ENCODE results near the gene ADAM22.

DNA sequence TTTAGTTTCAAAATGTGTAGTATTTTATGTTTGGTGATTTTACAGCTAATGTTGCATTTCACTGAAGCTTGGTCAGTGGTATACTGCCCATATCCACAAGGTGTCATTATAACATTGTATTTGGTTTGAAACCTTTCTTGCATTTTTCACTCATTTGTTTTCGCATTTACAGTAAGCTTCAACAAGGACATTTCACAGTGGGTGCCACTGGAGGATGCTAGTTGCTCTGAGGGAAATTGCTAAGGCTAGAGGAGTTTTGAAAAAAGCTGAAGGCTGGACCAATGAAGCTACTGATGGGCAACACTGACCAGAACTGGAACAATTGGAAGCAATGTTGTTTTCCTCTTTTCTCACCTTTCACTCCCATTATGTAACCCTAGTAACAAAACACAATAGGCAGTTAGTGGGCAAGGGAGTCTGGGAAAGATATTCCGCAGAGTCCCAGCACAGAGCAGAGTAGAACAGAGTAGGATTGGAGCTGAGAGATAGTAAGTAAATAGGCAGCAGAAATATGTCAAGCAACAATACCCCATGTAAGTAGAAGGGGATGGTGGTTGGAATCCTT lies 309.4 kb downstream of the ADAM22 start:
- no peak for TF ChIP-seq POLR2A (IDR thresholded peaks at IDR 0.05)
- TF ChIP-seq, protein P1, sequence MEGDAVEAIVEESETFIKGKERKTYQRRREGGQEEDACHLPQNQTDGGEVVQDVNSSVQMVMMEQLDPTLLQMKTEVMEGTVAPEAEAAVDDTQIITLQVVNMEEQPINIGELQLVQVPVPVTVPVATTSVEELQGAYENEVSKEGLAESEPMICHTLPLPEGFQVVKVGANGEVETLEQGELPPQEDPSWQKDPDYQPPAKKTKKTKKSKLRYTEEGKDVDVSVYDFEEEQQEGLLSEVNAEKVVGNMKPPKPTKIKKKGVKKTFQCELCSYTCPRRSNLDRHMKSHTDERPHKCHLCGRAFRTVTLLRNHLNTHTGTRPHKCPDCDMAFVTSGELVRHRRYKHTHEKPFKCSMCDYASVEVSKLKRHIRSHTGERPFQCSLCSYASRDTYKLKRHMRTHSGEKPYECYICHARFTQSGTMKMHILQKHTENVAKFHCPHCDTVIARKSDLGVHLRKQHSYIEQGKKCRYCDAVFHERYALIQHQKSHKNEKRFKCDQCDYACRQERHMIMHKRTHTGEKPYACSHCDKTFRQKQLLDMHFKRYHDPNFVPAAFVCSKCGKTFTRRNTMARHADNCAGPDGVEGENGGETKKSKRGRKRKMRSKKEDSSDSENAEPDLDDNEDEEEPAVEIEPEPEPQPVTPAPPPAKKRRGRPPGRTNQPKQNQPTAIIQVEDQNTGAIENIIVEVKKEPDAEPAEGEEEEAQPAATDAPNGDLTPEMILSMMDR (IDR thresholded peaks at IDR 0.05): peak; percentile 55 to 72 (median 58)
